Measurements from ENCODE around the gene NPAS3. TPM values are rescaled to one million over a fixed set of nuclear protein-coding genes. Genes with fewer than 3 reads are reported as not detected.

The NPAS3 gene
- total RNA-seq, 4 donors from 2014 or later = 0.51 to 15.2 (median 6.6) TPM

DNA sequence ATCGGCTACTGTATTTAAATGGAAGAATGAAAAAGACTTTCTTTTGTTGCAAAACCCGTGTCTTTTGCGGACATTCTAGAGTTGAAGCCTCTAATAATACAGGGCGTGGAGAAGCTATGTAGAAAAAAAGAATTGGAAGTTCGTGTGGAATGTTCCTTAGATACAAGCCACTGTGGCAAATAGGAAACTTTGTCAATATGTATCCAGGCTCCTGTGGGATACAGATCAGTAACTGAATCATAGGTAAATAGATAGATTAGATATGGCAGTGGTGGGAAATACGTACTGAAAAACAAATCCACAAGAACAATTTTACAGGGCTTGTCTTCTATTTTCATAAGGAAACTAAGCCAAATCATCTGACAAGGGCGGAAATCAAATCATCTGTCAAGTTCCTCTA lies 766.8 kb downstream of the NPAS3 start:
- H3K4me3 ChIP-seq = no peak overlapping the region
- intact Hi-C loops (cut with DNase I; ENCODE audit: low total_unique reads) = no loop called here
- no peak for DNase-seq
- H3K36me3 ChIP-seq = no peaks in the 10 kb centered on the region
- no peaks in the 10 kb centered on the region for H3K27me3 ChIP-seq
- H3K9me3 ChIP-seq = no peaks in the 10 kb centered on the region
- TF ChIP-seq, protein P1, sequence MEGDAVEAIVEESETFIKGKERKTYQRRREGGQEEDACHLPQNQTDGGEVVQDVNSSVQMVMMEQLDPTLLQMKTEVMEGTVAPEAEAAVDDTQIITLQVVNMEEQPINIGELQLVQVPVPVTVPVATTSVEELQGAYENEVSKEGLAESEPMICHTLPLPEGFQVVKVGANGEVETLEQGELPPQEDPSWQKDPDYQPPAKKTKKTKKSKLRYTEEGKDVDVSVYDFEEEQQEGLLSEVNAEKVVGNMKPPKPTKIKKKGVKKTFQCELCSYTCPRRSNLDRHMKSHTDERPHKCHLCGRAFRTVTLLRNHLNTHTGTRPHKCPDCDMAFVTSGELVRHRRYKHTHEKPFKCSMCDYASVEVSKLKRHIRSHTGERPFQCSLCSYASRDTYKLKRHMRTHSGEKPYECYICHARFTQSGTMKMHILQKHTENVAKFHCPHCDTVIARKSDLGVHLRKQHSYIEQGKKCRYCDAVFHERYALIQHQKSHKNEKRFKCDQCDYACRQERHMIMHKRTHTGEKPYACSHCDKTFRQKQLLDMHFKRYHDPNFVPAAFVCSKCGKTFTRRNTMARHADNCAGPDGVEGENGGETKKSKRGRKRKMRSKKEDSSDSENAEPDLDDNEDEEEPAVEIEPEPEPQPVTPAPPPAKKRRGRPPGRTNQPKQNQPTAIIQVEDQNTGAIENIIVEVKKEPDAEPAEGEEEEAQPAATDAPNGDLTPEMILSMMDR (IDR thresholded peaks at IDR 0.05) = no peak
- TF ChIP-seq POLR2A (IDR thresholded peaks at IDR 0.05) = no peak
- H3K27ac ChIP-seq = no peak overlapping the region
- H3K4me1 ChIP-seq = no peaks in the 10 kb centered on the region

DNA sequence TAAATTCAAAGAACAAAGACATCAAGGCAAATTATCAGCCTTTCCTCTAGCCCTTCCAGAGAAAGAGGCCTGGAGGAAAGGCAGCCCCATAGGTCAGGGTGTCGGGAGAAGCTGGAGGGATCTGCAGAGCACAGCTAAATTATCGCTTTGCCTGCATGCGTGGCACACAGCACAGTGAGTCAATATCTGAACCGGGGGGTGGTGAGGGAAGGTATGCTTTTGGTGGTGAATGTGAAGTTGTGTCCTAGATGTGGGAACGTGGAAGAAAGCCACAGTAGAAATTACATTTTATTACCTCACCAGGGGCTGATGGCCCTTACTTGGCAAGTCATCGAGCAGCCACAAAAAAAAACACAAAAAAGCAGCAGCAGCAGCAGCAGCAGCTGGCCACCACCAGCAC lies 769.0 kb downstream of the NPAS3 start:
- no peaks in the 10 kb centered on the region for H3K9me3 ChIP-seq
- no peaks in the 10 kb centered on the region for H3K27me3 ChIP-seq
- no peaks in the 10 kb centered on the region for H3K36me3 ChIP-seq
- H3K4me1 ChIP-seq = no peaks in the 10 kb centered on the region
- DNase-seq = no peak
- no peak overlapping the region for H3K27ac ChIP-seq
- TF ChIP-seq POLR2A (IDR thresholded peaks at IDR 0.05) = no peak
- TF ChIP-seq, protein P1 (IDR thresholded peaks at IDR 0.05) = no peak
- H3K4me3 ChIP-seq = no peak overlapping the region
- intact Hi-C loops (cut with DNase I; ENCODE audit: low total_unique reads) = no loop called here

DNA sequence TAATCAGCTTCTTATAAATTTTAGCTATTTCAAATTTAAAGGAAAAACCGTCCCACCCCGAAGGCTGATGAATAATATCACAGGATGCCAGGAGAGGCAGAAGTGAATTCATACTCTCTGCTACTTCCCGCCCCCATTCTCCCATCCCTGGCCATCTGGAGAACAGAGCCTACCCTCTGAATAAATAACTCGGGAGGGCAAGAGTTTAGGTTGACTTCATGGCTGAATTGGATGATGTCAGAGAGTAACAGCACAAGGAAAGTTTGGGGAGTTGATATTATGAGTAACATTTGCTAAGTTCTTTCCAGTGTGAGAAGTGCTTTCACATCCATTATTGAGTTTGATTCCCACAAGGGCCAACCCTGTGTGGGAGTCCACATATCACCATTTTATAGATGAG lies 770.6 kb downstream of the NPAS3 start:
- H3K4me1 ChIP-seq = no peaks in the 10 kb centered on the region
- H3K27me3 ChIP-seq = no peaks in the 10 kb centered on the region
- intact Hi-C loops (cut with DNase I; ENCODE audit: low total_unique reads) = no loop called here
- TF ChIP-seq, protein P1 (IDR thresholded peaks at IDR 0.05) = no peak
- no peak for TF ChIP-seq POLR2A (IDR thresholded peaks at IDR 0.05)
- no peak overlapping the region for H3K27ac ChIP-seq
- no peaks in the 10 kb centered on the region for H3K9me3 ChIP-seq
- DNase-seq = no peak
- H3K4me3 ChIP-seq = no peak overlapping the region
- no peaks in the 10 kb centered on the region for H3K36me3 ChIP-seq

DNA sequence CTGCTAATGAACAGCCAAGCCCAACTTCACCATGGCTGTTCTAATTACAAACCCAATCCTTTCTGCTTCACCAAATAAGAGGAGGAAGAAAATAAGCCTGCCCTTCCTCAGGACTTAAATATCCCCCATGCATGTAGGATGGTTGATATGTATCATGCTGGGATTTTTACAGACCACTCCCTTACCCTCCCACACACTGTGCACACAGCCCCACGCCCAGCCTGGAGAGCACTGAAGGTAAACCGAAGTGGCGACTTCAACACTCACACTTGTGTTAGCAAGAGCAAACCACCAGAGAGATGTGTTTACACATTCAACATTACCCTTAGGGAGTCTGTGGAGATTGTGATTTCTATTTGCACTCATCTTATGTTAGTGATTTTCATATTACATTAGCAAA lies 771.0 kb downstream of the NPAS3 start:
- Histone ChIP-seq H3K4me1 (no peaks in the 10 kb centered on the region), H3K9me3 (no peaks in the 10 kb centered on the region), H3K4me3 (no peak overlapping the region), H3K27ac (no peak overlapping the region), H3K36me3 (no peaks in the 10 kb centered on the region), H3K27me3 (no peaks in the 10 kb centered on the region)
- TF ChIP-seq, protein P1 (IDR thresholded peaks at IDR 0.05) = no peak
- no peak for TF ChIP-seq POLR2A (IDR thresholded peaks at IDR 0.05)
- no peak for DNase-seq
- intact Hi-C loops (cut with DNase I; ENCODE audit: low total_unique reads) = no loop called here

DNA sequence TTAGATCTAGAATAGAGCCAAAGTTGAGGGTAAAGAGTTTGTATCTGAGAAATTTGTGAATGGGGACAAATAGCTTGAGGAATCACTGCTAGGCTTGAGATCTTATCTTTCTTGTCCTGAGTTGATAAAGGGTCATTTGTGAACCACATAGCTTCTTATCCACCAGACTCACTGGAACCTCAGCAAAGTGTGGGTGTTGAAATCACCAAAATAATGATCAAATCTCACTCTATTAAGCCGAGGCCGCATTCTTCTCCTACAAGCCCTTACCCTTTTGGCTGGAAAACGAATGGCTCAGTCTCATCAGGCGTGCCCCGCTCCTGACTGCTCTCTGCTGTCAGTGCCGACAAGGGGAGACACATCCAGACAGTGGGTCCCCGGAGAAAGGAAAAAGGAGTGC lies 771.6 kb downstream of the NPAS3 start:
- no peaks in the 10 kb centered on the region for H3K9me3 ChIP-seq
- H3K27me3 ChIP-seq = no peaks in the 10 kb centered on the region
- no peaks in the 10 kb centered on the region for H3K36me3 ChIP-seq
- H3K4me1 ChIP-seq = no peaks in the 10 kb centered on the region
- no peak for TF ChIP-seq POLR2A (IDR thresholded peaks at IDR 0.05)
- TF ChIP-seq, protein P1 (IDR thresholded peaks at IDR 0.05) = no peak
- no peak for DNase-seq
- intact Hi-C loops (cut with DNase I; ENCODE audit: low total_unique reads) = no loop called here
- no peak overlapping the region for H3K27ac ChIP-seq
- H3K4me3 ChIP-seq = no peak overlapping the region

Data from uterus (tissue), 4 donors.